GM19351 (cell line): Measurements from ENCODE around the gene ACSF3.
"Not testable (repeated sequence)": the region's sequence is repeated elsewhere in the genome, so short reads cannot be mapped to it uniquely, and the experiment has no call there.

Experiments used
- ATAC-seq: cut with Tn5 transposase; IDR thresholded peaks from one replicate; pipeline ENCODE4 v1.9.1; 2021; ENCODE audit warnings: mild to moderate bottlenecking, moderate library complexity; ENCODE audit not compliant: unreplicated experiment

The ACSF3 gene

GRCh38 chr16:89072548-89073130 is 21.0 kb upstream of the ACSF3 start:
- no peak for ATAC-seq

- no peak for ATAC-seq
Observed at GRCh38 chr16:89073346-89074071, 20.1 kb upstream of the ACSF3 start.

- ATAC-seq: not testable (repeated sequence)
Observed at GRCh38 chr16:89074072-89074674, 19.5 kb upstream of the ACSF3 start.

- ATAC-seq: no peak
Observed at GRCh38 chr16:89074803-89075688, 18.6 kb upstream of the ACSF3 start.

GRCh38 chr16:89076159-89076558 is 17.5 kb upstream of the ACSF3 start:
- ATAC-seq: no peak

- ATAC-seq: no peak
Observed at GRCh38 chr16:89077076-89077475, 16.6 kb upstream of the ACSF3 start.

- ATAC-seq: no peak
Observed at GRCh38 chr16:89078172-89078571, 15.5 kb upstream of the ACSF3 start.

GRCh38 chr16:89079434-89079980 is 14.1 kb upstream of the ACSF3 start:
- no peak for ATAC-seq

GRCh38 chr16:89080196-89080853 is 13.3 kb upstream of the ACSF3 start:
- no peak for ATAC-seq

- ATAC-seq: no peak
Observed at GRCh38 chr16:89081556-89081955, 12.1 kb upstream of the ACSF3 start.

GRCh38 chr16:89084411-89084810 is 9.2 kb upstream of the ACSF3 start:
- no peak for ATAC-seq

- no peak for ATAC-seq
Observed at GRCh38 chr16:89084814-89085612, 8.6 kb upstream of the ACSF3 start.

- no peak for ATAC-seq
Observed at GRCh38 chr16:89085755-89086154, 7.9 kb upstream of the ACSF3 start.

- ATAC-seq: no peak
Observed at GRCh38 chr16:89087922-89088497, 5.6 kb upstream of the ACSF3 start.

- ATAC-seq: no peak
Observed at GRCh38 chr16:89089120-89089519, 4.5 kb upstream of the ACSF3 start.

GRCh38 chr16:89090182-89090630 is 3.4 kb upstream of the ACSF3 start:
- ATAC-seq: no peak

- no peak for ATAC-seq
Observed at GRCh38 chr16:89090669-89091426, 2.8 kb upstream of the ACSF3 start.

GRCh38 chr16:89092013-89092412 is 1.6 kb upstream of the ACSF3 start:
- no peak for ATAC-seq

- ATAC-seq: not testable (repeated sequence)
Observed at GRCh38 chr16:89093252-89093601, 425 bp upstream of the ACSF3 start.
